NCI-H2081 treated with DMSO at 0.1 percent for 48 hours (cell line): ENCODE results near the gene DOCK1.

Source experiments
- DNase-seq: peaks from one replicate; lab custom pipeline; 2025; lab: John Stamatoyannopoulos, UW

Gene DOCK1

DNA sequence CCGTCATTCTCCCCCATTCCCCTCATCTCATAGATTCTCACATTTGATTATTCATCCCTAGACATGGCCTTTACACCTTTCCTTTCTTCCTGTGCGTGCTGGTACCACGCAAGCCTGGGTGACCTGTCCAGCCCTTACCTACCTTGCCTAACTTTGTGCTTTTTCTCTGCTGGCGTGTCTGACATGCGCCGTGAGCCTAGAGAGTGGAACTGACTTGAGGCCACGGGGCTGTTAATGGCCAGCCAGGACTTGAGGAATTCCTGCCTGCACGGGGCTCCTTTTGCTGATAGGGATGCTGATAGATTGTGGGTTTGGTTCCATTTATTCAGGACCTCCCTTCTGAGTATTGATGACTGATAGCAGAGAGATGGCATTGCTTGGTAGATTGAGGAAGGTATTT is 134.2 kb downstream of the DOCK1 start:
- DNase-seq = no peak

- no peak for DNase-seq
These were observed 135.5 kb downstream of the DOCK1 start for GRCh38 chr10:127040756-127041155.

GRCh38 chr10:127041552-127041951 is 136.3 kb downstream of the DOCK1 start:
- no peak for DNase-seq

DNA sequence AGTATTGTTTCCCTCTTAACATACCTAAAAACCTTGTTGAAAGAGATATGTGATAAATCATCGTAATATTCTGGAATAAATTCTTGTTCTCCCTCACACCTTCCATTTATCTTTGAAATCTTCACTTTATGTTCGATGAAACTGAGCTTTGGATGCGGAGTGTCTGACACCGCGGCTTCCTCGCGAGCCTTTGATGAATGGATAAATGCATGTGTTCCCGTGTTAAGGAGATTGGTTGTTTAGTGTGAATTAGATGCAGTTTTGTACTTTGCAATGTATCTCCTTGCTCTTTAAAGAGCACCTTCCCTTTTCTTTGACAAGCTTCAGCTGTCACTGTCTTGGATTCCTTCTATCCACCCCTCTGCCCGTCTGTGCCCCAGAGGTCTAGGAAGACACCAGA is 138.1 kb downstream of the DOCK1 start:
- DNase-seq = no peak

DNA sequence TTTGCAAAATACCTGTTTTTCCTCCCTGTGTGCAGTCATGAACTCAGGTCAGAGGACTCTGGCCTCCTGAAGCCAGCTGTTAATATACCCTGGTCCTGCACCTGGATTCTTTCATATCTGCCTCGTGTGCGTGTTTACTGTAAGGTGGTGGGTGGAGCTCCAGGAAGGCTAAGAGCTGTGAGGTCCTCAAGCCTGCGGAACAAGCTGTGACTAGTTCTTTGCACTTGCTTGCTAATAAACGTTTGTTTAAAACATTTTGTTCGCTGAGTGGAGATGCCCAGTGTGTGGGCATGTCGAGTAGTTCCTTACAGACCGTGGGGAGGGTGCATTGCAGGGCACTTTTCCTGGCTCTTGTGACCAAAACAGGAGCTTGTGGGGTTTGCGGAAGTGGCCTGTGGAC is 139.0 kb downstream of the DOCK1 start:
- no peak for DNase-seq

DNA sequence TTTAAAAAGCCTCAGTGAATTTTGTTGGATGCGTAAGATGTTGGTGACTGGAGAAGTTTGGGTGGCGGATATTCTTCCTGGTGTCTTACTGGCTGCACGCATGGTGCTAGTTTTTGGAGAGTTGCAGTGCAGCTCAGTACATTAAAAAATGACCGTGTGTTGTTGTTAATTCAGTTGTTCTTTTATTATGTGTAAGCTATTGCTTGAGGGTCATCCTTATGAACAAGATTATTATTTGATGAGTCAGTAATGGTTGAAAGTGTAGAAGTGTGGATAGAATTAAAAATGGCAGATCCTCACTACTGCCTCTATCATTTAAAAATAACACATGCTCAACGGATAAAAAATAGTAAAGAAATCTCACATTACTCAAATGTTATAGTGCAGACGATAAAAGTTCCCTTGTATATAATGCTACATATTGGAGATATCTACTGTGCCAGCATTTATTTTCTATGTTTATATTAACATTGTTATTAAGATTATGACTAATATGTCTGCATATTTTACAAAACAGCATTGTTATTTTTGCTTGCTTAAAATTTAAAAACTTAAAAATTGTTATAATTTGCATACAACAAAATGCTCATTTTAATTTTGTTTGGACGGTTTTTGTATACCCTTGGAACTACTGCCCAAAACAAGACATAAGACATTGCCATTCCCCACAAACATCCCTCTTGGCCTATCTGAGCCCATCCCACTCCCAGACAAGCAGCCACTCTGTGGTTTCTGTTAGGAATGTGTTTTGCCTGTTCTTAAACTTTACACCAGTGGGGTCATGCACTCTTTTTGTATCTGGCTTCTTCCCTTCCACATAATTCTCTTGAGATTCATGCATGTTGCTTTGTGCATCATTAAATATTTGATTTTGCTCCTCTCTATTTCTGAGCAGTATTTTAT is 142.0 kb downstream of the DOCK1 start:
- no peak for DNase-seq

- DNase-seq = no peak
These were observed 142.6 kb downstream of the DOCK1 start for GRCh38 chr10:127047878-127048238.

- no peak for DNase-seq
These were observed 143.4 kb downstream of the DOCK1 start for GRCh38 chr10:127048630-127049029.

DNA sequence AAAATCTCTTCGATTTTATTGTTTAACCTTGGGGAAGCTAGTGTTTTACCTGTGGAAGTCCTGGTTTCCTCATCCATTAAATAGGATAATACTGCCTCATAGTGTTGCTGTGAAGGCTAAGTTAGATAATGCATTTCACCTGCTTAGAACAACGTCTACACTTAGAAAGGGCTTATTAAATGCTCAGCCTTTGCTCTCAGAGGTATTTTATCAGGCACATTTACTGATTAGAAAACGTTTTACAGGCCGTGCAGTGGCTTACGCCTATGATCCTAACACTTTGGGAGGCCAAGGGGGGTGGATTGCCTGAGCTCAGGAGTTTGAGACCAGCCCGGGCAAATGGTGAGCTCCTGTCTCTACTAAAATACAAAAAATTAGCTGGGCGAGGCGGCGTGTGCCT is 146.8 kb downstream of the DOCK1 start:
- DNase-seq = no peak

DNA sequence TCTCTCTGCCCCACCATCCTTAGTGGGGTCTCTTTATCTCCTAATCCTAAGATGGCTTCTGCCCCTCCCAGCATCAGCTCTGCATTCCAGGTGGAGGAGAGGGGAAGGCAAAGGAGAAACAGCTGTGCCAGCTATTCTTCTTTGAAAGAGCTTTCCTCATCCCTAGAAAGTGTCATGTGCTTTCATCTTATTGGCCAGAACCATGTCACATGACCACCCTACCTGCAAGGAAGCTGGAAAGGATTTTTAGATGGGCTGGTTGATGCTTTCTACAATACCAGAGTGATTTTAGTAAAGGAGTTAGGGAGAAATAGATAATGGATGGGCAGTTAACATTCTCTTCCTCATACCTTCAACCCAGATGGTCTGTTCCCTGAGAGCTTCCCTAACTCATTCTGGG is 150.0 kb downstream of the DOCK1 start:
- DNase-seq = no peak

DNA sequence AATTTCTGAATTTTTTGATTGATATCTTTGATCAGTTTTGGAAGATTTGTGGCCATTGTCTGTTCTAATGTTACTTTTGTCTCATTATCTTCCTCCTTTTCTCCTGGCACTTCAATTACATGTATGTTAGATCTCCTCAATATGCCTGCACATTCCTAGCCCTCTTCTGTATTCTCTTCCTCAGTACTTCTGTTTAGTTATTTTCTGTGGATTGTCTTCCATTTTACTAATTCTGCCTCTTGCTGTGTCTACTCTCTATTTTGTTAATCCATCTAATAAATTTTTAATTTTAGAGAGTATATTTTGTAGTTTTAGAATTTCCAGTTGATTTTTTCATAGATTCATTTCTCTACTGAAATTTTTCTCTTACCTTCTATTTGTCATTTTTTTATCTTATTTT is 154.1 kb downstream of the DOCK1 start:
- no peak for DNase-seq

- DNase-seq = no peak
These were observed 158.5 kb downstream of the DOCK1 start for GRCh38 chr10:127063762-127064161.

GRCh38 chr10:127064474-127064873 is 159.2 kb downstream of the DOCK1 start:
- DNase-seq = no peak

DNA sequence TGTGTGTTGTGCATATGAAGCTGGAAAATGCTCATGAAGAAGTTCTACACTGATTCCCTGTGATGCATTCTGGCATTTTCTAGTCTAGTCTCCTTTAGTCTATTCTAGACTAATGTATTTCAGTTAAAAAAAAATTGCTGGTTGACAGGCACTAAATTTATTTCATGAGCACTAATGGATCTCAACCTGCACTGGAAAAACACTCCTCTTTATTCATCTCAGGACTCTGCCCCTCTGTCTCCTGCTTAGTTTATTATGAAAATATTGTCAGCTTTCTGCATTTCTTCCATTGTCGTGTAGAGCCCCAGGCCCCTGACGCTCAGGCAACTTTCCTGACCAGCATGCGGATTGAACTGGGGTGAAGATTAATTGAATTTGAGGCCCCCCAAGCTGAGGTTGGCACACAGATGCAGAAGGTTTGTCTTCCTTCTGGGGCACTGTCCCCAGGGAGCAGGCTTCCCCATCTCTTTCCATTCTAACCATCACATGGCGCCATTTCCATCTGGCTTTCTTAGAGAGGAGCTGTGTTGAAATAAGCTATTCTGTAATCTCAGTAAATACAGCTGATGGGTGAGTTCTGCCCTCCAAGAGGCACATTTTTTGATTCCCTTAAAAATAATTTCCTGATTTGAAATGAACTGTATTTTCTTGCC is 162.4 kb downstream of the DOCK1 start:
- DNase-seq = no peak

DNA sequence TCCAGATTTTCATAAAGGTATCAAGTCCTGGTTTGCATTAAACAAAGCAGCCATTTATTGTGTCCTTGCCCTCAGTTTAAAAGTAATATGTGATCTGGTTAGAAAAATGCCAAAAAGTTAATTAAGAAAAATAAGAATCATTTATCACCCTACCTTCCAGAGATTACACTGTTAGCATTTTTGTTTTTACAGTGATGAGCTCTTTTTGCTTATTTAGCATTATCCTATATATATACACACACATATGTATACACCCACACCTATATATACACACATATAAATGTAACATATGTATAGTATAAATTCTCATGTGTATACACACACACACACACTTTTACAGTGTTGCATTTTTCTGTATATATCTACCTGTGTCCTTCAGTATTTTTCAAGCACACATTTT is 163.3 kb downstream of the DOCK1 start:
- no peak for DNase-seq

DNA sequence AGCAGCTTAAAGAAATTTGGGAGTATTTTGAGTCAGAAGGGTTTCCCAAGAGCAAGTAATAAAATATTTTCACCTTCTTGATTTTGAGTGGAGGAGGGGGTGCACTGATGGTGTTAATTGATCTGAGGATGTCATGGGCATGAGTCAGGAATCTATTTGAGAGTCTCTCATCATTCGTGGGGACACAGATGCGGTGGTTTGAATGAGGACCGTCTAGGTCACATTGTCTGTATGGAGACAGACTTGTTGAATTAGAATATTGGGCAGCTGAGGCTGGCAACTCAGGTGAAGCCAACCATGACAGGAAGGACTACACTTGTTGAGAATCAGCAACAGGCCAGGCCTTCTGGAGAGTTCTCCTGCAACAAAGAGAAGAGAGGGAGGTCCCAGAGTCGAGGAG is 164.2 kb downstream of the DOCK1 start:
- no peak for DNase-seq

- DNase-seq = no peak
These were observed 165.9 kb downstream of the DOCK1 start for GRCh38 chr10:127071126-127071525.

- no peak for DNase-seq
These were observed 168.4 kb downstream of the DOCK1 start for GRCh38 chr10:127073666-127074065.

DNA sequence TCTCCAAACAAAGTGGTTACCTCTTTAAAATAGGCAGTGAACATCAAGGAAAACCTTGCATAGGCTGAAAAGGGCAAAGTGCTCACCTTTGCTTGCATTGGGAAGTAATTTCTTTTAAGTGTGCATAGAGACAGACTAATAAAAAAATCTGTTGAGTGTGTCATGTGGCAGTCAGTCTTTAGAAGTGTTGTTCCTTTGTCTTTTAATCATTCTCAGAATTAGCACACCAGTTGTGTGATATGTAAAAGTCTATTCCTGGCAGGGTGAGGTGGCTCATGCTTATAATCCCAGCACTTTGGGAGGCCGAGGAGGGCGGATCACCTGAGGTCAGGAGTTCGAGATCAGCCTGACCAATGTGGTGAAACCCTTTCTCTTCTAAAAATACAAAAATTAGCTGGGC is 174.2 kb downstream of the DOCK1 start:
- no peak for DNase-seq

DNA sequence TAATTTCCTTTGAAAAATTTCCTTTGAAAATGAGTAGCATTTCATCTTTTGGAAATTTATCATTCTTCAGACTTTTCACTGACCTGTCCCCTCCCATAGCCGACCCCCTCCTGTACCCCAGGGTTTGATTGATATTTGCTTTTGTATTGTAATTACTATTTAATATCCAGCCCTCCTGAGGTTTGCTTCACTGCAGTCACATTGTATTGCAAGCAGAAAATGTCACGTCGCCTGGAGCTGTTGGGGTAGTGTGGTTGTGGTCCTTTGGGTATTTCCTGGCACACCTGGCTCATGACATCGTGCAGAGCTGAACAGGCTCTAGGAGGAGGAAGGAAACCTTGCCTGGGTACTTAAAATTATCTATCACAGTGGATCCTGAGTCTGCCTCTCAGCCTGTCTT is 175.1 kb downstream of the DOCK1 start:
- DNase-seq = no peak

GRCh38 chr10:127081851-127082345 is 176.7 kb downstream of the DOCK1 start:
- DNase-seq = no peak

GRCh38 chr10:127082651-127083050 is 177.4 kb downstream of the DOCK1 start:
- DNase-seq = no peak

GRCh38 chr10:127085957-127086356 is 180.7 kb downstream of the DOCK1 start:
- DNase-seq = no peak

- DNase-seq = no peak
These were observed 183.7 kb downstream of the DOCK1 start for GRCh38 chr10:127088908-127089307.
